NCI-H128 (cell line): ENCODE data around the gene NR3C1.

Experiments
- DNase-seq: peaks from one replicate; lab custom pipeline; 2025; ENCODE audit not compliant: unreplicated experiment; lab: John Stamatoyannopoulos, UW

The NR3C1 gene

GRCh38 chr5:143314099-143314498 lies 89.4 kb downstream of the NR3C1 start:
- DNase-seq, result no peak

DNA sequence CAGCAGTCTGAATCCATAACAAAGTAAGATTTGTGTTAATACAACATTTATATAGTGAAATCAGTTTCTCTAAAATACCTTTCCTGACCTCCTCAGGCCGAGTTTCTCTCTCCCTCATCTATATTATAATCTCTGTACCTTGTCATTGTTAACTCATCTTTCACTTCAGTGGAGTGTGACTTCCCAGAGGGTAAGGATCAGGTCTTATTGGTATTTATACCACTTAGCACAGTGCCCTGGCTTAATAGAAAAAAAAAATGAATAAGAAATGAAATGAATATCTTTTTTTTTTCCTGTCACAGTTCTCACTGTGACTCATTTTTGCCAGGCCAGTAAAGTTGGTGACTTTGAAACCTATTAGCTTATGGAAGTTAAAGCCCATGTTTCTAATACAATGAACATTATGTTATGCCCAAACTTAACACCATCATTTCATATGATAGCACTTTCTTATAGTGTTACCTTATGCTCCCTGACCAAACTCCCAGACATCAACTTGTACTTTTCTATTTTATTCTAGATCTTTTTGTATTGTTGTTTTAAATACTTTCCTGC lies 90.1 kb downstream of the NR3C1 start:
- DNase-seq, result no peak

- DNase-seq, result no peak
These were observed 90.7 kb downstream of the NR3C1 start for GRCh38 chr5:143312822-143313221.

GRCh38 chr5:143311955-143312354 lies 91.5 kb downstream of the NR3C1 start:
- no peak for DNase-seq

- no peak for DNase-seq
These were observed 92.1 kb downstream of the NR3C1 start for GRCh38 chr5:143311428-143311827.

GRCh38 chr5:143309661-143310431 lies 93.6 kb downstream of the NR3C1 start:
- no peak for DNase-seq

- DNase-seq, result no peak
These were observed 94.8 kb downstream of the NR3C1 start for GRCh38 chr5:143308731-143309130.

- DNase-seq, result no peak
These were observed 97.4 kb downstream of the NR3C1 start for GRCh38 chr5:143306040-143306439.

GRCh38 chr5:143304836-143305475 lies 98.5 kb downstream of the NR3C1 start:
- DNase-seq, result no peak

DNA sequence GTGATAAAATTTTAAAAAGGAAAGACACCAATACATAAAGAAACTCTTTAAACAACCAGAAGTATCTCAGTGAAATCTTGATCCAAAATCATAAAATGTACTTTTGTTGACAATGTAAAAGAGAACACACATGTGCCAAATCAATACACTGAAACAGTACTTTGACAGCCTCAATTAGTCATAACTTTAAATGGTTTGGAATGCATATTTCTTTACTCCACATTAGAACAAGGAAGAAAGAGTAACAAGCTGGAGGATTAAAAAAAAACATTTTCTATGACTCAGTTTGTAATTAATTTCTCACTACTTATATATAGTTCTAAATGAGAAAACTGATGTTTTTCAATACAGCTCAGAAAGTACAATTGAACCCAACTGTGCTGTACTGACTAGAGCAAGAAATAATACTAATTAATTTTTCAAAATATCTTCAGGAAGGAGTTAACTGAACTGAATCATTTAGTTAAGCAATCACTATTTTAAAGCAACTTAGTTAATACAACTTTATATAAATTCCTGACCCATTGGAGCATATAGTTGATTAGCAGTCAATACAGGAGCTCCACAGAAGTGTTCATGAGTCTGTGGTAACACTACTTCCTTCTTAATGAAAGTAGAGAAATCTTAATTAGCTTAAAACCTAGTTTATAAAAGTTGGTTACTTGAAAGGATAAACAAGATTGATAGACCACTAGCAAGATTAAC lies 101.0 kb downstream of the NR3C1 start:
- no peak for DNase-seq

GRCh38 chr5:143297756-143298155 lies 105.7 kb downstream of the NR3C1 start:
- DNase-seq, result no peak

- no peak for DNase-seq
These were observed 113.4 kb downstream of the NR3C1 start for GRCh38 chr5:143290125-143290524.

GRCh38 chr5:143284521-143284920 lies 119.0 kb downstream of the NR3C1 start:
- no peak for DNase-seq

DNA sequence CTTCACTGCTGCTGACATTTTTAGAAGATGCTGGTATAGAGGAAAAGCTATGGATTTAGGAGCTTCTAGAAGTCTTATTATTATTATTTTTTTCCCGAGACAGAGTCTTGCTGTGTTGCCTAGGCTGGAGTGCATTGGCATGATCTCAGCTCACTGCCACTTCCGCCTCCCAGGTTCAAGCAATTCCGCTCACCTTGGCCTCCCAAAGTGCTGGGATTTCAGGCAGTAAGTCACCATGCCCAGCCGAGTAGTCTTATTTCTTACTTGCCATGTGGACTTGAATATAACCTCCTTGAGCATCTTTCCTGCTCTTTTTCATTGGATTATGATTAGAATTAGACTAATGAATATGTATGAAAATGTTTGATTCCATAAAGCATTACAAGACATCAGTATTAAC lies 119.5 kb downstream of the NR3C1 start:
- DNase-seq, result no peak

DNA sequence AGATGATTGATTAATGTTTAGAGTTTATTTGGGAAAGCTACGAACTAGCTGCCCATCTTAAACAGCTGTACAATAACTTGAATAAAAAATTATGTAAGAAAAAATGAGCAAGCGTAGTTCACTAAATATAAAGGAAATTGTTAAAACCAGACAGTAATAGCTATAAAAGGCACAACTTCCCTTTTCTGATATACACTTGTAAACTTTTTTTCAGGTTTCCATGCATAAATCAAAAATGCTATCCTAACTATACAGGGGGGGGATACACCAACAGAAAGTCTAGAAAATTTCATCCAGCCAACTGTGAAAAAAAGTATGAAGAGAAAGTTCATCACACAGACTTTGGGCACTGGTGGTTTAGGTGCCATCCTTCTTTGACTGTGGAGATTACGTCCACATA lies 122.3 kb downstream of the NR3C1 start:
- DNase-seq, result no peak

DNA sequence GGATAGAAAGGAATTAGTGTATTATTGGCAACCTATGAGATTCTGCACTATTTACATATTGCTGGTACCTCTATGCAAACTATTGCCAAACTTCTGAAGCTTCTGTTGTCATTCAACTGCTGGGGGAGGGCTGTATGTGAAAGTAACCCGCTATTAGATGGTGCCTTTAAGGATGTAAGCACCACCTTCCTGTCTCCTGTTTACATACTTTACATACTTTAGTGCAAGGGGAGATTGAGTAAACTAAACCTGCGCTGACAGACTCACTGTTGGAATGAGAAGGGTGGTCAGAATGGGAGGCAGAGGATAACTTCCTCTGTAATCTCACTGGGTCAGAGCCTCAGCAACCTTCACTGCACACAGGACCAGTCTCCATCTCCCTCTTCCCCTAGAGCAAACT lies 123.8 kb downstream of the NR3C1 start:
- no peak for DNase-seq

DNA sequence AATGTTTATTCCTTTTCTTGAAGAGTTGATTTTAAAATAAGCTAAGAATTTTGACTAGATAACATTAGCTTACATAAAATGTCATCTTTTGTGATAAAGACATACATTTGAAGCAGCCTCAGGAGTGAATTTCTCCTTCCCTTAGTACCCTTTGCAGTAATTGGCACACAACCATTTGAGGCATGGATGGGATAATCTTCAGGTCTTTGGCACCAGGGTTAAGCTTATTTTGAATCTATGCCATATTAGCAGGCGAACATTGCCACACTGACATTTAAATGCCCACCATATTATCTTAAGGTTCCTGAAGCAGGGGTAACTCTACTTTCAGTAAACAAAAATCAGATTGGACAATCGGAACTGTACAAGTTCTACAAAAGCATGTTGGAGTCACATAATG lies 126.0 kb downstream of the NR3C1 start:
- no peak for DNase-seq

DNA sequence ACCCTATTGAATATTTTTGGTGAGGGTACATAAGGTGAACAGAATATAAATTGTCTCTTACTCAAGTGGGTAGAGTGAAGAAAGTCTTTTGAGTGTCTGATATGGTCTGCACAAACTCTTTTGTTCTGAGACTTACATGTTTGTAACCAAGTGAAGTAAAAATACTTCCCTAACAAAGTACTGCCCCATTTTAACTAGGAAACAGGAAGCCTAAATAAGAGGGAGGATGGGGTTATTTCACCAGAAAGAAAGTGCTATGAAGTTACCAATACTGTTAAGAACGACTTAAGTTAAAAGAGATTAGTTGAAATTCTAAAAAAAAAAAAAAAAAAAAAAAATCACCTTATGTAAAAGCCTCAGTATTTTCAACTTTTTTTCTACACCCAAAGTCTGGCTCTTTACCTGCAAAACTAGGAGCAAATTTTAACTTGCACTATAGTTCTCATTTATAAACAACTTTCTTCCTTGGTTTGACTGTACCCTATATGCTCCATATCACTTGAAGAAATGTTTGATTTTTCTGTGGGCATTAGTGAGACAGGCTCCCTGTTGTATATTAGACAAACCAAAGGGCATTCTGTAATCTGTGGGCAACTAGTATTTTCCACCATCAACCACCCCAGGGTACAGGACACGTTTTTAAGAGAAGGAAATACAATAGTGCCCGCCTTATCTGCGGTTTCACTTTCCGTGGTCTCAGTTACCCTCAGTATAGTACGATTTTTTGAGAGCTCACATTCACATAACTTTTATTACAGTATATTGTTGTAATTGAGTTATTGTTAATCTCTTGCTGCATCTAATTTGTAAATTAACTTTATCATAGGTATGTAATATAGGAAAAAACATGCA lies 127.7 kb downstream of the NR3C1 start:
- DNase-seq, result no peak

DNA sequence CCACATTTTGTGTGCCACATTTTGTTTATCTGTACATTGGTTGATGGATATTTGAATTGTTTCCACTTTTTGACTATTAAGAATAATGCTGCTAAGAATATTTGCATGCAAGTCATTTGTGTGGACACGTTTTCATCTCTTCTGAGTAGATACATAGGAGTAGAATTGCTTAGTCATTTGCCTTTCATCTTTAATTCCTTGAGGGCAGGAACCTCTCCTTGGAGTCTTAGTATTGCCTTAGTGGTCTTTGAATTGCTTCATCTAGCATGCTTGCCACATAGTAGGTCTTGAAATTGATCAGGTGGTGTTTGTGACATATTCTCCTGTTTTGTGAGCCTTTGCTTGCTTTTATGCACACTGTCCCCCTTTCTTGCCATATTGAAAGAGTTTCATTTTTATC lies 128.5 kb downstream of the NR3C1 start:
- DNase-seq, result no peak

DNA sequence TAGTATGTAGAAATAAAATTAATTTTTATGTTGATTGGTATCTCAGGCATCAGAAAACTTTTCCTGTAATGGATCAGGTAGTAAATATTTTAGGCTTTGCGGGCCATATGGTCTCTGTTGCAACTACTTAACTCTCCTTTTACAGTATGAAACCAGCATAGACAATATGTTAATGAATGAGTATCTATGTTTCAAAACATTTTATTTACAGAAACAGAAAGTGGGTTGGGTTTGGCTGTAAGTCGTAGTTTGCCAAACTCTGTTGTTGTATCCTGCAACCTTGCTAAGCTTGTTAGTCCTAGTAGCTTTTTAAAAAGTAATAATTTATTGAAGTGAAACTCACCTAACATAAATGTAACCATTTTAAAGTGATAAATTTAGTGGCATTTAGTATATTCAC lies 132.1 kb downstream of the NR3C1 start:
- DNase-seq, result no peak

- no peak for DNase-seq
These were observed 135.1 kb downstream of the NR3C1 start for GRCh38 chr5:143268388-143268787.
